ENCODE measurements around the gene PPP1R26.

The PPP1R26 gene

DNA sequence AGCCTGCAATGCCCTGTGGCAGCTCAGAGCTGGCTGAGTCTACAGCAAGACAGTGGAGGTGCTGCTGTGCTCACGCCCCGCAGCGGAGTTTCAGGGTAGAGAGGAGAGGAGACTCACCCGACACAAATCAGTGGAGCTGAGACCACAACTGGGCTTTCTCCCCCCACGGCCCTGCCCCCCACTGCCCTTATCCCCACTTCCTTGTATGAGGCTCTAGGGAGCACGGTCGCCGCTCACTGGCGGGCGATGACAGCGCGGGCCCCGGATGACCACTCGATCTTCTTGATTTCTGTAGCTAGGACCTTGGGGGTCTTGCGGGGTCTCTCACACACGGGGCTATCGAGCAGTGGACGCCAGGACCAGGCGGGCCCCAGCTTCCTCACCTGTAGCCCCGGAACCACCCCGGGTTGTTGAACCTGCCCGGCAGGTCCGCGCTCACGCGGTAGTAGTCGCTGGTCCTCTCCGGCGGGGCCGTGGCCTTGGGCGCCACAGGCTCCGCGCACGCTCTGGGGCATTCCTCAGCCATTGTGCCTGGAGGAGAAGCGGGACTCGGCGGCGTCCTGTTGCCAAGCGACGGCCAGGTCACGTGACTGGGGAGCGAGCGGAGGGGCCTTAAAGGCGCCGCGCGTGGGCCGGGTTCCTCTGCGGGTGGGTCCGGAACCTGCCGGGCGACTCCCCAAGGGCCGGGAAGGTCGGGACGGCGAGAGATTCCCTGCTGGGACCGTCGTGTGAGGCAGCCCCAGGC lies 19.9 kb downstream of the PPP1R26 start:
- peaks cover 15% of the 10 kb centered on the region for H3K27me3 ChIP-seq
- peak overlapping the region; percentile 60 to 75 for H3K4me3 ChIP-seq (ENCODE audit: low read depth in 1 of 2, low read length in 1 of 2)
- TF ChIP-seq, protein P1, sequence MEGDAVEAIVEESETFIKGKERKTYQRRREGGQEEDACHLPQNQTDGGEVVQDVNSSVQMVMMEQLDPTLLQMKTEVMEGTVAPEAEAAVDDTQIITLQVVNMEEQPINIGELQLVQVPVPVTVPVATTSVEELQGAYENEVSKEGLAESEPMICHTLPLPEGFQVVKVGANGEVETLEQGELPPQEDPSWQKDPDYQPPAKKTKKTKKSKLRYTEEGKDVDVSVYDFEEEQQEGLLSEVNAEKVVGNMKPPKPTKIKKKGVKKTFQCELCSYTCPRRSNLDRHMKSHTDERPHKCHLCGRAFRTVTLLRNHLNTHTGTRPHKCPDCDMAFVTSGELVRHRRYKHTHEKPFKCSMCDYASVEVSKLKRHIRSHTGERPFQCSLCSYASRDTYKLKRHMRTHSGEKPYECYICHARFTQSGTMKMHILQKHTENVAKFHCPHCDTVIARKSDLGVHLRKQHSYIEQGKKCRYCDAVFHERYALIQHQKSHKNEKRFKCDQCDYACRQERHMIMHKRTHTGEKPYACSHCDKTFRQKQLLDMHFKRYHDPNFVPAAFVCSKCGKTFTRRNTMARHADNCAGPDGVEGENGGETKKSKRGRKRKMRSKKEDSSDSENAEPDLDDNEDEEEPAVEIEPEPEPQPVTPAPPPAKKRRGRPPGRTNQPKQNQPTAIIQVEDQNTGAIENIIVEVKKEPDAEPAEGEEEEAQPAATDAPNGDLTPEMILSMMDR (IDR thresholded peaks at IDR 0.05): no peak
- H3K27ac ChIP-seq: no peak overlapping the region
- H3K4me1 ChIP-seq (ENCODE audit: control insufficient read depth in 1 of 2, insufficient read depth in 1 of 2, low read depth in 1 of 2, low read length in 1 of 2): peaks cover 19 to 22% of the 10 kb centered on the region in 2 experiments
- peaks cover 14% of the 10 kb centered on the region for H3K36me3 ChIP-seq
- H3K9me3 ChIP-seq: no peaks in the 10 kb centered on the region

DNA sequence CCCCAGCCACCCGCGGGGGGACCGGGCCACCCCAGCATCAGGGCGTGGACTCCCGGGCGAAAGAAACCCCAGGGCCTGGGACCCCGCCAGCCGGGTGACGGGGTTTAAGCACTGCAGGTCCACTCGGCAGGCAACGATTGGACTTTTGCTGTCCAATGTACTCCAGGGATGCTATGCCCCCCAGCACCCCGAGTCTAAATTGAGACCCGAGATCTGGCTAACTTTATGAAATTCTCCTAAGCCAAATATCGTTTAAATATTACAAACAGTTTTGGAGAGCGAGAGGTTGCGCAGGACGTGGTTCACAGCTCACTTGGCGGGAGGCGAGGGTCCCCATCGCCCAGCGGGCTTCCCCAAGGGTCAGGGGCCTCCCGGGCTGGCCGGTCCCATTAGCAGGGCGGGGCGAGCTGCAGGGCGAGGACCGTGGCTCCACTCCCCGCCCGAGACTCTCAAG lies 20.5 kb downstream of the PPP1R26 start:
- no peaks in the 10 kb centered on the region for H3K9me3 ChIP-seq
- TF ChIP-seq, protein P1 (IDR thresholded peaks at IDR 0.05): no peak
- H3K4me3 ChIP-seq (ENCODE audit: low read depth in 1 of 2, low read length in 1 of 2): peak overlapping the region; percentile 60 to 75
- peaks cover 19 to 22% of the 10 kb centered on the region in 2 experiments for H3K4me1 ChIP-seq (ENCODE audit: control insufficient read depth in 1 of 2, insufficient read depth in 1 of 2, low read depth in 1 of 2, low read length in 1 of 2)
- H3K27me3 ChIP-seq: peaks cover 15% of the 10 kb centered on the region
- H3K27ac ChIP-seq: no peak overlapping the region
- peaks cover 14% of the 10 kb centered on the region for H3K36me3 ChIP-seq

DNA sequence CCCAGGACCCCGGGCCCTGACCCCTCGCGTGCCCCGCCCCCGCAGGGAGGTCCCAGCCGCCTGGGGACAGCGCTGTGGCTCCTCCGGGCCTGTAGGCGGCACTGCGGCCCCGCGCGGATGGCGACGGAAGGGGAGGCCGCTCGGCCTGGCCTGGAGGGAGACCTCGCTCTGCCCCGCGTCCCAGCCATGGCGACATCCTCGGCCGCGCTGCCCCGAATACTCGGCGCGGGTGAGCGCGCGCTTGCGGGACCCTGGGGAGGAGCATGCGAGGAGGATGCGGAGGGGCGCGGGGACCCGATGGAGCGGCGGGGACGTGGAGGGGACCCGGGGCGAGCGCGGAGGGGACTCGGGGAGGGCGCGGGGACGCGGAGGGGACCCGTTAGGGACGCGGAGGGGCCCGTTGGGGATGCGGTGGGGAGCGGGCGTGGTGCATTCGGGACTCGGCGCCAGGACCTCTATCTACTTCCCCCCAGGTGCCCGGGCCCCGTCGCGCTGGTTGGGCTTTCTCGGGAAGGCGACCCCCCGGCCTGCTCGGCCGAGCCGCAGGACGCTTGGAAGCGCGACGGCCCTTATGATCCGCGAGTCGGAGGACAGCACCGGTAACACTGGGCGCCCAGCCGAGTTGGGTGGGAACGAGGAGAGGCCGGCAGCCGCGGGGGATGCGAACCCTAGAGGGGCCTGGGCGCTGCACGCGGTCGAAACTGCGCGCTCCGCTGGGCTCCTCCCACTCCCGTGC lies 21.1 kb downstream of the PPP1R26 start, which contains the start of gene MRPS2:
MRPS2 (plus strand) TSS at position 158 of the 736 bp plus-strand sequence; CDS start at position 187, 29 bp downstream.
- TF ChIP-seq, protein P1 (IDR thresholded peaks at IDR 0.05): peak; percentile 57
- peaks cover 15% of the 10 kb centered on the region for H3K27me3 ChIP-seq
- H3K9me3 ChIP-seq: no peaks in the 10 kb centered on the region
- peak within 1 kb of the TSS; percentile 60 to 75 for H3K4me3 ChIP-seq (ENCODE audit: low read depth in 1 of 2, low read length in 1 of 2)
- H3K27ac ChIP-seq: no peak within 1 kb of the TSS
- peaks cover 19 to 22% of the 10 kb centered on the region in 2 experiments for H3K4me1 ChIP-seq (ENCODE audit: control insufficient read depth in 1 of 2, insufficient read depth in 1 of 2, low read depth in 1 of 2, low read length in 1 of 2)
- peaks cover 14% of the 10 kb centered on the region for H3K36me3 ChIP-seq

DNA sequence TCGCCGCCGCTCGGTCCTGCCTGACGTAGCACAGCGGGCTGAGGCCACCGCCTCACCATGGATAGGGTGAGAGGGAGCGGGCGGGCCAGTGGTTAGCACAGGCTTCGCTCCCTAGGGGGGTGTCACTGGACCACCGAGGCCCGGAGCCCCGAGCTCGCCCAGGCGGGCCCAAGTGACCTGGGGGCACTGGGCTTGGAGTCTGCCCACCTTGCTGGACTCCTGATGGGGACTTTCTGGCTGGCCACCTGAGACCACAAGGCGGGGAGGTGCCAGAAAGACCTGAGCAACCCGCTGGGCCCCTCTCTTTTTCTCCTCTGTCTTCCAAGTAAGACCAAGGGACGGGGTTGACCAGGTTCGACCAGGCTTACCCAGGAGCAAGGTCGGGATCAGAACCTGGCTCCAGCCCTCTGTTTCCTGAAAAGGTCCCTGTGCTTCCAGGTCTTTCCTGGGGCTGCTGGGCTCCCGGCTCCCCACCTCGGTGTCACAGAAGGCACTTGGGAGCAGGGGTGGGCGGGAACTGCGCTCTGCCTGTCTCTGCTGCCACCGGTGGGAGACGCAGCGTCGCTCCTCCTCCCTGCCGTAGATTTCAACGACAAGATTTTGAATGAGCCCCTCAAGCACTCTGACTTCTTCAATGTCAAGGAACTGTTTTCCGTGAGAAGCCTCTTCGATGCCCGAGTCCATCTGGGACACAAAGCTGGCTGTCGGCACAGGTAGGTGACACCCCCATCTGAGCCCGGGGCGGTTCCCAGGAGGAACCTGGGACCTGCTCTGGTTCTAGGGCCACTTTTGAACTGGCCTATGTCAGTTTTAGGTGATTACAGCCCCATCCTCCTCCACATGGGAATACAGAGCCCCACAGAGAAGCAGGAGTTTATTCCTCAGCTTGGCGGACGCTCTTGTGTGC lies 21.9 kb downstream of the PPP1R26 start:
- Histone ChIP-seq H3K9me3 (no peaks in the 10 kb centered on the region), H3K27me3 (peaks cover 15% of the 10 kb centered on the region), H3K4me1 (ENCODE audit: control insufficient read depth in 1 of 2, insufficient read depth in 1 of 2, low read depth in 1 of 2, low read length in 1 of 2) (peaks cover 19 to 22% of the 10 kb centered on the region in 2 experiments), H3K4me3 (ENCODE audit: low read depth in 1 of 2, low read length in 1 of 2) (peak overlapping the region; percentile 60 to 75), H3K27ac (no peak overlapping the region), H3K36me3 (peaks cover 14% of the 10 kb centered on the region)
- TF ChIP-seq, protein P1 (IDR thresholded peaks at IDR 0.05): no peak
